Memory B cell (primary cell): ENCODE results near the gene CITED2.

Experiments used
- ATAC-seq: fragments of 150-1000 bp; cut with Tn5 transposase; 2 replicates; pipeline ENCODE4 v1.10.0; 2021; ENCODE audit warnings: low read depth, mild to moderate bottlenecking, moderate library complexity
- DNase-seq, 2 donors: peaks; one replicate each; pipeline ENCODE4 v3.0.0; 2022; ENCODE audit warnings: low spot score in 2 of 2
- H3K27ac Mint-ChIP-seq: one replicate; pipeline ENCODE4 v1.8.0; 2022; ENCODE audit warnings: mild to moderate bottlenecking, moderate library complexity, mixed read lengths
- H3K27me3 Mint-ChIP-seq: one replicate; pipeline ENCODE4 v1.8.0; 2022; ENCODE audit warnings: mixed read lengths
- H3K36me3 Mint-ChIP-seq: one replicate; pipeline ENCODE4 v1.8.0; 2022; ENCODE audit warnings: mild to moderate bottlenecking, mixed read lengths
- H3K4me1 Mint-ChIP-seq: one replicate; pipeline ENCODE4 v1.8.0; 2022; ENCODE audit warnings: mixed read lengths
- H3K4me3 Mint-ChIP-seq: one replicate; pipeline ENCODE4 v1.8.0; 2022; ENCODE audit warnings: mild to moderate bottlenecking, moderate library complexity, mixed read lengths
- H3K9me3 Mint-ChIP-seq: one replicate; pipeline ENCODE4 v1.8.0; 2022; ENCODE audit warnings: mixed read lengths

CITED2 gene

GRCh38 chr6:139341060-139341459, 33.4 kb downstream of the CITED2 start:
- Mint-ChIP-seq H3K27me3 (no peaks in the 10 kb centered on the region), H3K9me3 (peaks cover 4% of the 10 kb centered on the region), H3K4me3 (no peak overlapping the region), H3K36me3 (peaks cover 5% of the 10 kb centered on the region), H3K27ac (no peak overlapping the region), H3K4me1 (peaks cover 6% of the 10 kb centered on the region)
- no peak for ATAC-seq
- DNase-seq: no peak

GRCh38 chr6:139338795-139339194, 35.7 kb downstream of the CITED2 start:
- Mint-ChIP-seq H3K4me3 (no peak overlapping the region), H3K27me3 (no peaks in the 10 kb centered on the region), H3K36me3 (peaks cover 6% of the 10 kb centered on the region), H3K4me1 (peaks cover 12% of the 10 kb centered on the region), H3K9me3 (peaks cover 4% of the 10 kb centered on the region), H3K27ac (no peak overlapping the region)
- ATAC-seq: no peak
- no peak for DNase-seq

- H3K27ac Mint-ChIP-seq: no peak overlapping the region
- H3K9me3 Mint-ChIP-seq: peaks cover 4% of the 10 kb centered on the region
- ATAC-seq (no peak), DNase-seq (no peak)
- H3K36me3 Mint-ChIP-seq: peaks cover 6% of the 10 kb centered on the region
- no peak overlapping the region for H3K4me3 Mint-ChIP-seq
- H3K4me1 Mint-ChIP-seq: peaks cover 11% of the 10 kb centered on the region
- H3K27me3 Mint-ChIP-seq: no peaks in the 10 kb centered on the region
Observed at GRCh38 chr6:139337830-139338229, 36.6 kb downstream of the CITED2 start.

GRCh38 chr6:139337001-139337400, 37.4 kb downstream of the CITED2 start:
- Mint-ChIP-seq H3K27me3 (no peaks in the 10 kb centered on the region), H3K4me1 (peaks cover 9% of the 10 kb centered on the region), H3K27ac (no peak overlapping the region), H3K9me3 (no peaks in the 10 kb centered on the region), H3K36me3 (peaks cover 5% of the 10 kb centered on the region), H3K4me3 (no peak overlapping the region)
- no peak for ATAC-seq
- DNase-seq: no peak

GRCh38 chr6:139336488-139336887, 38.0 kb downstream of the CITED2 start:
- DNase-seq (no peak), ATAC-seq (peak; percentile 32)
- Mint-ChIP-seq H3K27ac (no peak overlapping the region), H3K4me3 (no peak overlapping the region), H3K27me3 (no peaks in the 10 kb centered on the region), H3K36me3 (peaks cover 5% of the 10 kb centered on the region), H3K4me1 (peaks cover 9% of the 10 kb centered on the region), H3K9me3 (no peaks in the 10 kb centered on the region)

GRCh38 chr6:139335447-139336210, 38.8 kb downstream of the CITED2 start:
- Mint-ChIP-seq H3K27ac (no peak overlapping the region), H3K4me3 (no peak overlapping the region), H3K27me3 (no peaks in the 10 kb centered on the region), H3K9me3 (no peaks in the 10 kb centered on the region), H3K4me1 (peaks cover 9% of the 10 kb centered on the region), H3K36me3 (peaks cover 1% of the 10 kb centered on the region)
- ATAC-seq: no peak
- no peak for DNase-seq

GRCh38 chr6:139334806-139335446, 39.5 kb downstream of the CITED2 start:
- DNase-seq (no peak), ATAC-seq (no peak)
- peak overlapping the region; percentile 22 for H3K27ac Mint-ChIP-seq
- H3K4me1 Mint-ChIP-seq: peaks cover 9% of the 10 kb centered on the region
- no peak overlapping the region for H3K4me3 Mint-ChIP-seq
- no peaks in the 10 kb centered on the region for H3K9me3 Mint-ChIP-seq
- peaks cover 1% of the 10 kb centered on the region for H3K36me3 Mint-ChIP-seq
- no peaks in the 10 kb centered on the region for H3K27me3 Mint-ChIP-seq

- Mint-ChIP-seq H3K36me3 (peaks cover 5% of the 10 kb centered on the region), H3K27me3 (no peaks in the 10 kb centered on the region), H3K4me3 (no peak overlapping the region), H3K9me3 (no peaks in the 10 kb centered on the region), H3K27ac (peak overlapping the region; percentile 55), H3K4me1 (peaks cover 16% of the 10 kb centered on the region)
- no peak for ATAC-seq
- no peak for DNase-seq
Observed at GRCh38 chr6:139330826-139331500, 43.5 kb downstream of the CITED2 start.

- no peak for ATAC-seq
- H3K27me3 Mint-ChIP-seq: no peaks in the 10 kb centered on the region
- H3K27ac Mint-ChIP-seq: no peak overlapping the region
- H3K9me3 Mint-ChIP-seq: no peaks in the 10 kb centered on the region
- no peak for DNase-seq
- peaks cover 5% of the 10 kb centered on the region for H3K36me3 Mint-ChIP-seq
- H3K4me3 Mint-ChIP-seq: no peak overlapping the region
- peaks cover 20% of the 10 kb centered on the region for H3K4me1 Mint-ChIP-seq
Observed at GRCh38 chr6:139330306-139330705, 44.1 kb downstream of the CITED2 start.

GRCh38 chr6:139329224-139329623, 45.2 kb downstream of the CITED2 start:
- Mint-ChIP-seq H3K4me1 (peaks cover 14% of the 10 kb centered on the region), H3K4me3 (no peak overlapping the region), H3K9me3 (no peaks in the 10 kb centered on the region), H3K36me3 (peaks cover 4% of the 10 kb centered on the region), H3K27ac (no peak overlapping the region), H3K27me3 (no peaks in the 10 kb centered on the region)
- ATAC-seq: no peak
- DNase-seq: no peak

GRCh38 chr6:139327038-139327437, 47.4 kb downstream of the CITED2 start:
- no peak for DNase-seq
- no peaks in the 10 kb centered on the region for H3K9me3 Mint-ChIP-seq
- H3K27ac Mint-ChIP-seq: peak overlapping the region; percentile 43
- peaks cover 8% of the 10 kb centered on the region for H3K36me3 Mint-ChIP-seq
- ATAC-seq: no peak
- H3K4me3 Mint-ChIP-seq: peak overlapping the region; percentile 1
- H3K27me3 Mint-ChIP-seq: no peaks in the 10 kb centered on the region
- peaks cover 20% of the 10 kb centered on the region for H3K4me1 Mint-ChIP-seq

- Mint-ChIP-seq H3K36me3 (peaks cover 8% of the 10 kb centered on the region), H3K27me3 (no peaks in the 10 kb centered on the region), H3K27ac (peak overlapping the region; percentile 52), H3K9me3 (no peaks in the 10 kb centered on the region), H3K4me1 (peaks cover 20% of the 10 kb centered on the region), H3K4me3 (peak overlapping the region; percentile 37)
- no peak for ATAC-seq
- DNase-seq: no peak
Observed at GRCh38 chr6:139325686-139326085, 48.8 kb downstream of the CITED2 start.

GRCh38 chr6:139325125-139325524, 49.3 kb downstream of the CITED2 start:
- Mint-ChIP-seq H3K27me3 (no peaks in the 10 kb centered on the region), H3K27ac (peak overlapping the region; percentile 73), H3K9me3 (no peaks in the 10 kb centered on the region), H3K4me1 (peaks cover 20% of the 10 kb centered on the region), H3K4me3 (no peak overlapping the region), H3K36me3 (peaks cover 8% of the 10 kb centered on the region)
- DNase-seq (peak in 1 of 2 donors; percentile 9), ATAC-seq (peak; percentile 50)

GRCh38 chr6:139324301-139324555, 50.2 kb downstream of the CITED2 start:
- Mint-ChIP-seq H3K4me3 (peak overlapping the region; percentile 95), H3K36me3 (peaks cover 8% of the 10 kb centered on the region), H3K4me1 (peaks cover 20% of the 10 kb centered on the region)

More at GRCh38 chr6:139324301-139324555, 50.2 kb downstream of the CITED2 start:
- H3K27me3 Mint-ChIP-seq: no peaks in the 10 kb centered on the region
- H3K9me3 Mint-ChIP-seq: no peaks in the 10 kb centered on the region
- ATAC-seq (no peak), DNase-seq (no peak)
- peak overlapping the region; percentile 98 for H3K27ac Mint-ChIP-seq
